Activated naive CD8-positive, alpha-beta T cell treated with anti-CD3 and anti-CD28 coated beads for 36 hours (primary cell): ENCODE results near the gene PEX11G. TPM values are rescaled to one million over a fixed set of nuclear protein-coding genes. Genes with fewer than 3 reads are reported as not detected.

ENCODE experiments used
- total RNA-seq, 2 experiments: library from RNA; stranded (reverse); gene quantifications; one replicate each; pipeline ENCODE4 v1.2.3, GENCODE V29; 2021

PEX11G gene
- total RNA-seq, 2 experiments from 2014 or later: 0.82 to 1.5 TPM

Other genes with a start within 250 kb of the PEX11G start
- gene INSR, start 194.6 kb downstream of the PEX11G start, total RNA-seq: 1 to 10 TPM; 1.2 to 1.4 TPM
- 10 to 100 TPM; 26.3 to 30.8 TPM for gene ARHGEF18, start 140.1 kb downstream of the PEX11G start, total RNA-seq
- gene ZNF358, start 27.1 kb upstream of the PEX11G start, total RNA-seq: 1 to 10 TPM; 6.5 to 7.3 TPM
- 10 to 100 TPM; 12.3 to 12.4 TPM for gene MCOLN1, start 33.6 kb upstream of the PEX11G start, total RNA-seq
- gene PNPLA6, start 46.7 kb upstream of the PEX11G start, total RNA-seq: 10 to 100 TPM; 67.8 to 68.5 TPM
- gene CAMSAP3, start 106.8 kb upstream of the PEX11G start, total RNA-seq: under 1 TPM; 0.50 to 0.52 TPM
- gene XAB2, start 140.5 kb upstream of the PEX11G start, total RNA-seq: 10 to 100 TPM; 44.0 to 45.8 TPM
- gene PET100, start 140.8 kb upstream of the PEX11G start, total RNA-seq: 10 to 100 TPM; 83.7 to 86.0 TPM
- gene PCP2, start 144.7 kb upstream of the PEX11G start, total RNA-seq: 1 to 10 TPM in 1 of 2 experiments, under 1 TPM in 1; 0.99 to 1.4 TPM
- 10 to 100 TPM; 73.3 to 73.5 TPM for gene STXBP2, start 148.1 kb upstream of the PEX11G start, total RNA-seq
- not detected for gene RETN, start 180.0 kb upstream of the PEX11G start, total RNA-seq
- not detected for gene MCEMP1, start 188.1 kb upstream of the PEX11G start, total RNA-seq
- 10 to 100 TPM; 83.3 to 83.8 TPM for gene TRAPPC5, start 191.8 kb upstream of the PEX11G start, total RNA-seq
- 1 to 10 TPM; 1.5 to 1.7 TPM for gene FCER2, start 213.1 kb upstream of the PEX11G start, total RNA-seq
- not detected for gene CLEC4G, start 243.1 kb upstream of the PEX11G start, total RNA-seq